HG03064 (cell line): ENCODE measurements around the gene TMEM40.
"Not testable (repeated sequence)": the region's sequence is repeated elsewhere in the genome, so short reads cannot be mapped to it uniquely, and the experiment has no call there.

Experiments used
- ATAC-seq: cut with Tn5 transposase; IDR thresholded peaks from one replicate; pipeline ENCODE4 v1.9.1; 2021; ENCODE audit warnings: low read depth; ENCODE audit not compliant: unreplicated experiment

The TMEM40 gene

DNA sequence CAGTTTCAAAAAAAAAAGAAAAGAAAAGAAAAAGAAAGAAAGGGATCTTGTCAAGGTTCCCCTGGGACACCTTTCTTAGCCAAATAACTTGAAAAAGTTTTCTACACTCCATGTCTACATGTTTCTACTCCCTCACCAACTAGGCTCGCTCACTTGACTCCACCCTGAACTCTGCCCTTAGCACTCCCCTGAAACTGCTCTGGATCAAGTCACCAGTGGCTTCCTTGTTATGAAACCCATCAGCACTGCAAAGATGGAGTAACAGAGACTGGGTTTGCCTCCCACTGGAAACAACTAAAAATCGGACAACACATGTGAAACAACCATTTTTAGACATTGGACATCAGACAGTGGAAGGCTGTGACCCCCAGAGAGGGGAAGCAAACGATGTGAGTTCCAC, 36.8 kb downstream of the TMEM40 start:
- no peak for ATAC-seq

DNA sequence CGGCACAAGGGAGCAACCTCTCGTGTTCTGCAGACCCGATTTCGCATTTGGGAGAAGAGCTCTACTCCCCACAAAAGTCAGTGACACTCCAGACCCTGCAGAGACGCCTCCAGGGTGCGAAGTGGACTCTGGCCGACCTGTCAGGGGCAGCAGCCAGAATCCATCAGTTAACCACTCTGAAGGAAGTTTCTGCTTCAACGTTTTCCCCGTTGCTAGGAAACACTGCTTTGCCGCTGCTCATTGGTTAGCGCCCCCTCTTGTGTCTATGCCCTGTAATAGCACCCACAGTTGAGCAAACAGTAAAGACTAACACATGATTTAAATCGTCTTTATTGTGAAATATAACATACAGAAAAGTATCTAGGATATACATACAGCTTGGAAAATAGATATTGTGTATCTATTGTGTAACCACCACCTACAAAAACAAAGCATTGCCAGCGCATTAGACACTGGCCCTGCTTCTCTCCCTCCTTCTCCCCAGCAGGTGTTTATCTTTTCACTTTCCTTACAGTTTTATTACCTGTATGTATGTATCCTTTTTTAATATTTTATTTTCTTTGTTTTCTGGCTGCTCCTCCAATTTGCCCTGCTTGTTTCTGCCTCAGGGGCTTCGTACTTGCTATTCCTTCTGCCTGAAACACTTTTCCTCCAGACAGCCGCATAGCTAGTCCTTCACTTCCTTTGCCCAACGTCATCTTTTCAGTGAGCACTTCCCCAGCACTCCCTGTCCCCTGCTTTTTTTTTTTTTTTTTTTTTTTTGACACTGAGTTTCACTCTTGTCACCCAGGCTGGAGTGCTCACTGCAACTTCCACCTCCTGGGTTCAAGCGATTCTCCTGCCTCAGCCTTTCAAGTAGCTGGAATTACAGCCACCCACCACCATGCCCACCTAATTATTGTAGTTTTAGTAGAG, 38.8 kb downstream of the TMEM40 start:
- ATAC-seq, result no peak

DNA sequence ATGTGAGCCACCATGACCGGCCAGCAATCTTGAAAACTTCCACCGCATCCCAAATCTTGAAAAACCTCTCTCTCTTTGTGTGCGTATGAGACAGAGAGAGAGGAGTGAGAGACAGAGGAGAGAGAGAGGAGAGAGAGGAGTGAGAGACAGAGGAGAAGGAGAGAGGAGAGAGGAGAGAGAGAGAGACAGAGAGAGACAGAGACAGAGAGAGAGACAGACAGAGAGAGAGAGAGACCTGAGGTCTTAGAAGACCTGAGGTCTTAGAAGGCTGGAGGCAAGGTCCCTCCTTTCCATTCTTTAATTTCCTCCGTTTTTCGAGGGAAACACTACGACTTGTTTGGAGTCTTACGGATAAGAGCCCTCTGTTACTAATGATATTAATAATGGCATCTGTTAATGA, 39.5 kb downstream of the TMEM40 start:
- ATAC-seq, result no peak

DNA sequence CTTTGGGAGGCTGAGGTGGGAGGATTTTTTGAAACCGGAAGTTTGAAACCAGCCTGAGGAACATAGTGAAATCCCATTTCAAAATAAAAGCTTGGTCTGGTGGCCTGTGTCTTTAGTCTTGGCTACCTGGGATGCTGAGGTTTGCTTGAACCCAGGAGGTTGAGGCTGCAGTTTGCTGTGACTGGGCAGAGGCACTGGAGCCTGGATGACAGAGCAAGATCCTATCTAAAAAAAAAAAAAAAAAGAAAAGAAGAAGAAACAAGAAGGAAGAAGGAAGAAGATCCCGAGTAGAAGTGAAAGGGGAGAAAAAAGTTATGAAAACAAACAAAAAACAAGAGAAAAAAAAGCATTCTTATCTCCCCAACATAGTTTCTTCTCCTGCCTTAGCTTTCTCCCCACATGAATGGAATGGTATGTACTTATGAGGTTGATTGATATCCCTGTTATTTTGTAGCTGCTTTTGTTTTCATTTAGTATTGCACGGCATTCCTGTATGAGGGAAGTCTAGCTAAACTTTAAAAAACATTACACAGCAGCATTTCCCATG, 42.4 kb downstream of the TMEM40 start:
- no peak for ATAC-seq

DNA sequence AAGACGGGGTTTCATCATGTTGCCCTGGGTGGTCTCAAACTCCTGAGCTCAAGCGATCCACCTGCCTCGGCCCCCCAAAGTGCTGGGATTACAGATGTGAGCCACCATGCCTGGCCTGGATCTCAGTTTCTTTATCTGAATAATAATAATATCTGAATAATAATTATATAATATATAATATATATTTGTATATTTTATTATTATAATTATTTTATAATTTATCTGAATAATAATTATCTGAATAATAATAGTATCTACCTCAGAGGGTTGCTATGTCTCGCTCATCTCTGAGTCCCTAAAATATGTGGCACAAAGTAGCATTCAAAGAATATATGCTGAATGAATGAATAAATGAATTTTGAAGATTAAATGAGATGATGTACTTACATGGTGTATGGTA, 44.8 kb downstream of the TMEM40 start:
- no peak for ATAC-seq

DNA sequence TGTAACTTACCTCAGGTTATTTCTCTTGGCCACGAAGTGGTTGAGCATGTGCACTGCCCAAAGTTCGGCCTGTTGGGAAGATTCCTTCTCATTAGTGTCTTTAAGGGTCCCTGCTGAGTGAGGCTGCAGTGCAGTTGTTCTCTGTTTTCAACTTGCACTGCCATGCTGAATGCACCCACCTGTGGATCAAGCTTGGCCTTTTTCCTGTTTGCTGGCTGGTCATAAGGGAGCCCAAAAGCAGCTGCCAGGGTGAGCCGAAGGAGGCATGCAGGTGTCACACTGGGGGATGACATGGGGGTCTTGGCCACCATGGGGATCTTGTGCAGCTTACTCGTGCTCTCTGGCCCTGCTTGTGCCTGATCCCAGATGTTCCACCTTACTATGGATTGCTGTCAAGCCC, 49.0 kb downstream of the TMEM40 start:
- ATAC-seq, result no peak

DNA sequence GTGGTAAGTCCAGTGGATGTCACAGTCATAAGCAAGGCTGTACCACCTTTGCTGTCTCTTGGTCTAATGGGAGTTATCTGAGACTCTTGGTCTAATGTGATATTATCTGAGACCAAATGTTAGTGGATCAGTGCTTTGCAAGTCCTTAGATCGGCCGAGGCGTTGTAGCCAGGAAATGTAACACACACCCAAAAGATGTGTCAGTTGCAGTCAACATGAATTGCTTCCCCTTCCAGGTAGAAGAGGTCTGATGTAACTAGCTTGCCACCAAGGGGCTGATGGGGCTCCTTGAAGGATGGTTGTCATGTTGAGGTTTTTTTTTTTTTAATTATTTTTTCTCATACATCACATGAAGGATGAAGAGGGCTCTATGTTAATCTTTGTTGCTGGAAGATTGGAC, 49.7 kb downstream of the TMEM40 start:
- ATAC-seq, result no peak

DNA sequence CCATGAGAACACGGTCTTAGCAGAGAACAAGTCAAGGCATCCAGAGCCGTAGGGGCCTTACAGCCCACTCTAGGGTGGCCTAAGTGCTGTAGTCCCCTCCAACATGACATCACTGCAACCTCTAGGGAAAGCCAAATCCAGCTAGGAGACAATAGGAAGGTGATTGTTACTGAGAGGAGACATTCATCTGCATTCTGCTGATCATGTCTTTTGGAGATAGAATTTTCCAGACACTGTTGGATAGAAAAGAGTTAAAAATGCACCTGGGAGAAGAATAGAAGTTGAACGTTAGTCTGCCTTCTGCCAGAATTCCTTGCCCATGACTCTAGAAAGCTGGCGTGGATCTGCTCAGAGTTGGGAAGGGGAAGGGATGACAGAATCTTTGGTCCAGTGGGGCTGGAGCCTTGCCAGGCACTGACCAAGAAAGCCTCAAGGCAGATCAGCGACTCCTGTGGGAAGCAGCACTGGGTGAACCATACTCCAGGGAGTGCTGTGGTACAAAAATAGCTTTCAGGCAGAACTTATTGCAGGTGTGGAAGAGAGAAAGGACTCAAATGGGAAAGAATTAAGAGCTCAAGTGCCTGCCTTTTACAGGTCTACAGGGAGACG, 50.4 kb downstream of the TMEM40 start:
- ATAC-seq, result no peak

DNA sequence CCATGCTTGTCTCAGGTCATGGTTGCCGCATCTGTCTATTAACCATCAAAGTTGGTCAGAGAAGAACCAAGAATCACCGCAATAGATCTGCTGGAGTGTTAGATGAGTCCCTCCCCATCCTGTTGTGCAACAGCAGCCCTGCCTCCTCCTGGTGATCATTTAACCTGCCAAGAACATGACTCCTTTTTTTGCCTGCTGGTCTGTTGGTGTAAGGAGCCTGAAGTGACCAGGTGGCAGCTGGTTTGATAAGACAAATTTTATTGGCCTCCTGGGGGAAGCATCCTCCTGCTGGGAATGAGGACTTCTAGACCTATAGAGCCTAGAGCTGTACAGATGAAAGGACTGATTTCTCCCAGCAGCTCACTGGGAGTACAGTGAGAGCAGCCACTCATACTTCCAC, 51.6 kb downstream of the TMEM40 start:
- ATAC-seq, result no peak

DNA sequence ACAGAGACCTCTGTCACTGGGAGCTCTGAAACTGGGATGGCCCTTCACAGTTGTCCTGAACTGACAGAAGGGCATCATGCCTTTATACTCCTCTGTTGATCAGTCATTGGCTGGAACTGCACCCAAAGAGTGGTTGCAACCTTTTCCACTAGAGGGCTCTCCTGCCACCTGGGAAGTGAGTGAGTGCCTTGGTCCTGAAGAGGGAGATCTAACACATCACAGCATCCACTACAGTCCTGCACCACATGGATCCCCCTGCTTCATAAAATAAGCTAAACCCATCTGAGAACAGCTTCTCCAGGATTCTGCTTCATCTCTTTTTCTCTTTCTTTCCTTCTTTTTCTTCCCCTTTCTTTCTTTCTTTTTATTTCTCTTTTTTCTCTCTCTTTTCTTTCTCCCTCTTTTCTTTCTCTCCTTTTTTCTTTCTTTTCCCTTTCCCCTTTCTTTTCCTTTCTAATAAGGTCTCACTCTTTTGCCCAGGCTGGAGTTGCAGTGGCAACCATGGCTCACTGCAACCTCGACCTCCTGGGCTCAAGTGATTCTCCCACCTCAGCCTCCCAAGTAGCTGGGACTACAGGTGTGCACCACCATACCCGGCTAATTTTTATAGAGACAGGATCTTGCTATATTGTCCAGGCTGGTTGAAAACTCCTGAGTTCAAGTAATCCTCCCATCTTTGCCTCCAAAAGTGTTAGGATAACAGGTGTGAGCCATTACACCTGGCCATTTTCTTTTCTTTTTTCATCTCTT, 52.4 kb downstream of the TMEM40 start:
- ATAC-seq, result no peak

DNA sequence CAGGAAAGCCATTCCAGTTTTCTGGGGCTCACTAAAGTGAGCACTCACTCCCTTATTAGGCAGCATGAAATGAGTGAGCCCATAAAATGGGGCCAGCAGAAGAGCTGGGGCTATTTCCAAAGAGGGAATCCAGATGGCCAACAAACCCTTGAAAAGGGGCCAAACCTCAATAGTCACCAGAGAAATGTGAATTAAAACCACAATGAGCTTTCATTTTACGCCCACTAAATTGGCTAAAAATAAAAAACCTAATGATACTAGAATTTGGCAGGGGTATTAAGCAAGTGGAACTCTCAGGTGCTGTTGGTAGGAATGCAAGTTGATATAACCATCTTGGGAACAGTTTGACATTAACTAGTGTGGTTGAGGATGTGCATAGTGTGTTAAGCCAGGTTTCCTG, 53.1 kb downstream of the TMEM40 start:
- ATAC-seq, result no peak

DNA sequence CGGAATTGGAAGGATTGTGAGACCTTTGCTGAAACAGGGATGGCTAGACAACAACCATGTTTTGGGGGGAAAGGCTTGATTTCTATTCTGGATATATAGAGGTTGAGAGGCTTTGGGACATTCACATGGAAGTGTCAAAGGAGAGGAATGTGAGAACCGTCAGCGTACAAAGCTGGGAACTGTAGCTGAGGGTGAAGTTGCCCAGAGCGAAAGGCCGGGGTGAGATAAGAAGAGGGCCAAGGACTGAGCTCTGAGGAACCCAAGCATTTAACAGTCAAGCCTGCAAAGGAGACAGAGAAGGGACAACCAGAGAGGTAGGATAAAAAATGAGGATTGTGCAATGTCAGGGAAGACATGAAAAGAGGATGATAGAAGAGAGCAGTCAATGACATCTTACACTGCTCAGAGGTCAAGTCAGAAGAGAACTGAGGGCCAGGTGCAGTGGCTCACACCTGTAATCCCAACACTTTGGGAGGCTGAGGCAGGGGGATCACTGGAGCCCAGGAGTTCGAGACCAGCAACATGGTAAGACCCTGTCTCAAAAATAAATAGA, 53.6 kb downstream of the TMEM40 start:
- ATAC-seq, result no peak

DNA sequence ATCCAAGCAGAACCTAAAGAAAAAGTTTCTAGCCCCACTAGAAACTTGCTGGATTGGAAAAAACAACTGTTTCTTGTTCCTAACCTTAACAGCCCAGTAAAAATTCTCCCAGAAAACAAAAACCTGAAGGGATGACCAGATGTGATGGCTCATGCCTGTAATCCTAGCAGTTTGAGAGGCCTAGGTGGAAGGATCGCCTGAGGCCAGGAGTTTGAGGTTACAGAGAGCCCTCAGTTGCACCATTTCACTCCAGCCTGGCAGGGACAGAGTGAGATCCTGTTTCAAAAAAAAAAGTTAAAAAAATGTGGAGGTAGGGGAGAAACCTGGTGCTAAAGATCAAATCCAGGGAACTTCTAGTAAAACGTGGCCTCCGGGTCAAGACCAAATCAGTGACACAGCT, 56.6 kb downstream of the TMEM40 start:
- ATAC-seq, result no peak

DNA sequence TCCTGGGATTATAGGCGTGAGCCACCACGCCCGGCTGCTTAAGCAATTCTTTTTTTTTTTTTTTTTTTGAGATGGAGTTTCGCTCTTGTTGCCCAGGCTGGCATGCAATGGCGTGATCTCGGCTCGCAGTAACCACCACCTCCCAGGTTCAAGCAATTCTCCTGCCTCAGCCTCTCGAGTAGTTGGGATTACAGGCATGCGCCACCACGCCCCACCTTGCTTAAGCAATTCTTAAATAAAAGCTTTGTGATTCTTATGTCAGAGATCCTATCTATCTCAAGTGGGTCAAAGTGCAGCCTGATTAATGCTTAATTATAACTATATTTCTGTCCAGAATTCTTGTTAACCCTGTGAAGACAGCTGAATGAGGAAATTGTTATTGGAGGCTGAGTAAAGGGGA, 57.5 kb downstream of the TMEM40 start:
- ATAC-seq, result not testable (repeated sequence)

DNA sequence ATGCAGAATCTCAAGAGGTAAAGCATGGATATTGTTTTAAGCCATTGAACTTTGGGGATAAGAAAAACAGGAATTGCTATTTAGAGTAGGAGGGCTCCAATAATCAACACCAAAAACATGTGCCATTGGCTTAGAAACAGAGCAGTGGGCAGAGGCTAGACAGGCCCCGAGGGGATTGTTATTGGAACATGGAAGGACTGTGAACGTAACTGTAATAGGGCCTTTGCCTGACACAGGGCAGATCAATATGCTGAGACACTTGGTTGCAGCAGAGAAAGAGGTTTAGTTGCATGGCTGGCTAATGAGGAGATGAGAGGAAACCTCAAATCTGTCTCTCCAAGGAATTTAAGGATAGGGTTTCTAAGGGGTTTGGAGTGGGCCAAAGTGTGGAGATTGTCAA, 58.3 kb downstream of the TMEM40 start:
- ATAC-seq, result no peak

DNA sequence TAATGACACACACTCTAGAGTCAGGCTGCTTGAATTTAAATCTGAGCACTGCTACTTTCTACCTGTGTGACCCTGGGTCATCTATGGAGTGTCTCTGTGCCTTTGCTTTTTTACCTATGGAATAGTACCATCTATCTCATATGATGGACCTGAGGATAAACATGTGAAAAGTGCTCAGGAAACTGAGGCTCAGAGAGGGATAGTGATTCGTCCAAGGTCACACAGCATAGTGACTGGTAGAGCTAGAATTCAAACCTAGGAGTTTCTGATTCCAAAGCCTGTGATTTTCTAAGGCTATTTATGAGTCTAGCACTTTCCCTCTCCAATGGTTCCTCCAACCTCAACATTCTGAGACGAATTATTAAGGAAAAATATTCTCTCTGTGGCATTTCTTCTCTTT, 63.1 kb downstream of the TMEM40 start:
- ATAC-seq, result no peak

DNA sequence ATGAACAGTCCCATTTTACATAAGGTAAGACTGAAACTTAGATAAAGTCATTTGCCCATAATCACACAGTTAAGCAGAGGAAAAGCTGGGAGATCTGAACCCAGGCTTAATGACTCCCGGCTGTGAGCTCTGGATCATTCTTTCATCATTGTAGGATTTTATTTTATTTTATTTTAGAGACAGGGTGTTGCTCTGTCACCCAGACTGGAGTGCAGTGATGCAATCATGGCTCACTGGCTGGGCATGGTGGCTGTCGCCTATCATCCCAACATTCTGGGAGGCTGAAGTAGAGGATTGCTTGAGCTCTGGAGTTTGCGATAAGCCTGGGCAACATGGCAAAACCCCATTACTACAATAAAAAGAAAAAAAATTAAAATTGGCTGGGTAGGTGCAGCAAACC, 63.9 kb downstream of the TMEM40 start:
- ATAC-seq, result no peak

DNA sequence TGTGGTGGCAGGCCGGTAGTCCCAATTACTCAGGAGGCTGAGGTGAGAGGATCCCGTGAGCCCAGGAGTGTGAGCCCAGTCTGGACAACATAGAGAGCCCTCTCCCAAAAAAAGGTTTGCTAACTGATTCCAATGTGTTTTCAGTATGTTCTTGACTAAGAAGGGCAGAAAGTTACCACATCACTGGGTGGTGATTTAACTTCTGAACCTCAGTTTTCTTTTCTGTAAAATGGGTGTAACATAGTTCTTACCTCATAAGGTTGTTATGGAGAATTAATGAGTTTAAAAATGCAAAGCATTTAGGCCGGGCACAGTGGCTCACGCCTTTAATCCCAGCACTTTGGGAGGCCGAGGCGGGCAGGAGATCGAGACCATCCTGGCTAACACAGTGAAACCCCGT, 66.6 kb downstream of the TMEM40 start:
- no peak for ATAC-seq

DNA sequence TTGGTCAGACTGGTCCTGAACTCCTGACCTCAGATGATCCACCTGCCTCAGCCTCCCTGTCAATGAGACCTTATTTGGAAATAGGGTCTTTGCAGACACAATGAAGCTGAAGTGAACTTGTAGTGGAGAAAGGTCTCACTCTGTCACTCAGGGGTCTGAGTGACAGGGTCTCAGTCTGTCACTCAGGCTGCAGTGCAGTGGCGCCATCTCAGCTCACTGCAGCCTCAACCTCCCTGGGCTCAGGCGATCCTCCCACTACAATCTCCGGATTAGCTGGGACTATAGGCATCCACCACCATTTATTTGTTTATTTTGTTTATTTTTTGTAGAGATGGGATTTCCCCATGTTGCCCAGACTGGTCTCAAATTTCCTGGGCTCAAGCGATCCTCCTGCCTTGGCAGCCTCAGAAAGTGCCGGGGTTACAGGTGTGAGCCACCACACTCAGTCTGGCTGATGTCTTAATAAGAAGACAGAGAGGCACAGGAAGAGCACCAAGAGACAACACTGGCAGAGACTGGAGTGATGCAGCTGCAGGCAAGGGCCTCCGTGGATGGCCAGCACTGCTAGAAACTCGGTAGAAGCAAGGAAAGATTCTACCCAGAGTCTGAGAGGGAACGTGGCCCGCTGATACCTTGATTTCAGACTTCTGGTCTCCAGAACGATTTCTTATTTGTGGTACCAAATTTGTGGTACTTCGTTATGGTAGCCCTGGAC, 68.9 kb downstream of the TMEM40 start:
- no peak for ATAC-seq

DNA sequence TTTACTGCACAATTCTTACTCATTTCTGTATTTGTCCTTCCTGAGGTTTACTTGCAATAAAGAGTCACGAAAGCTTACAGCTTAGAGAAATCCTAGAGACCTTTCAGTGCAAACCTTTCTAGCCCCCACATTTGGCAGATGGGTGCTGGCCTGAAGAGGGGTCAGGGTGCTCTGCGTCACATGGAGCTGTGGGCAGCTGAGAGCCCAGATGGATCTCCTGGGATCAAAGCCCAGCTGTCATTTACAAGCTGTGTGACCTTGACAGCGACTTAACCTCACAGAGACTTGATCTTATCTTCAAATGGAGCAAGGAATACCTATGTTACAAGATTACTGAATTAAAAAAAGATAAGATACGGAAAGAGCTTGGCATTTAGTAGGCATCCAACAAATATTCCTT, 71.1 kb downstream of the TMEM40 start:
- no peak for ATAC-seq
